Mesodermal cell (in vitro differentiated cells): ENCODE results near the gene P2RY8.
"Not testable (repeated sequence)": the region's sequence is repeated elsewhere in the genome, so short reads cannot be mapped to it uniquely, and the experiment has no call there.

Experiments used
- H3K27ac ChIP-seq: 2 replicates; pipeline ENCODE4 v1.7.0; 2013; ENCODE audit warnings: mild to moderate bottlenecking, low read depth, low read length, moderate library complexity; ENCODE audit not compliant: severe bottlenecking
- H3K36me3 ChIP-seq: 2 replicates; pipeline ENCODE4 v1.7.1; 2013; ENCODE audit warnings: mild to moderate bottlenecking, low read length, moderate library complexity; ENCODE audit not compliant: control insufficient read depth, insufficient read depth
- H3K4me1 ChIP-seq: one replicate; pipeline ENCODE4 v1.7.1; 2013; ENCODE audit warnings: mild to moderate bottlenecking, low read length; ENCODE audit not compliant: insufficient read depth, control insufficient read depth, poor library complexity, severe bottlenecking
- H3K4me3 ChIP-seq: 2 replicates; pipeline ENCODE4 v1.7.0; 2013; ENCODE audit warnings: low read length, control low read depth, mild to moderate bottlenecking; ENCODE audit not compliant: insufficient read depth, poor library complexity, severe bottlenecking; ENCODE audit errors: extremely low read depth
- H3K9me3 ChIP-seq: 2 replicates; pipeline ENCODE4 v1.7.1; 2013; ENCODE audit warnings: mild to moderate bottlenecking, low read length, moderate library complexity; ENCODE audit not compliant: control insufficient read depth
- WGBS, 2 experiments: methylation state at CpG; one replicate each; pipeline ENCODE4 v1.1.5; 2013; ENCODE audit warnings: missing lambda C conversion rate in 2 of 2; ENCODE audit not compliant: insufficient coverage in 2 of 2; 5-methylcytosine and 5-hydroxymethylcytosine counted together

P2RY8 gene

DNA sequence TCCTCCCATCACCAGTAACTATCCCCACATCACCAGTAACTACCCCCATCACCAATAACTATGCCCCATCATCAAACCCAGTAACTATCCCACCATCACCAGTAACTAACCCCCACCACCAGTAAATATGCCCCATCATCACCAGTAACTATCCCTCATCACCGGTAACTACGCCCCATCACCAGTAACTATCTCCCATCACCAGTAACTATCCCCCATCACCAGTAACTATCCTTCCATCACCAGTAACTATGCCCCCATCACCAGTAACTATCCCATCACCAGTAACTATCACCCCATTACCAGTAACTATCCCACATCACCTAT, 87.2 kb downstream of the P2RY8 start:
- H3K36me3 ChIP-seq = peaks cover 25% of the 10 kb centered on the region
- no peak overlapping the region for H3K27ac ChIP-seq
- H3K9me3 ChIP-seq = peaks cover 9% of the 10 kb centered on the region
- 97 to 100% methylated on average over 2 of the region's 2 CpGs for WGBS, 2 experiments
- no peak overlapping the region for H3K4me3 ChIP-seq
- peaks cover 4% of the 10 kb centered on the region for H3K4me1 ChIP-seq

DNA sequence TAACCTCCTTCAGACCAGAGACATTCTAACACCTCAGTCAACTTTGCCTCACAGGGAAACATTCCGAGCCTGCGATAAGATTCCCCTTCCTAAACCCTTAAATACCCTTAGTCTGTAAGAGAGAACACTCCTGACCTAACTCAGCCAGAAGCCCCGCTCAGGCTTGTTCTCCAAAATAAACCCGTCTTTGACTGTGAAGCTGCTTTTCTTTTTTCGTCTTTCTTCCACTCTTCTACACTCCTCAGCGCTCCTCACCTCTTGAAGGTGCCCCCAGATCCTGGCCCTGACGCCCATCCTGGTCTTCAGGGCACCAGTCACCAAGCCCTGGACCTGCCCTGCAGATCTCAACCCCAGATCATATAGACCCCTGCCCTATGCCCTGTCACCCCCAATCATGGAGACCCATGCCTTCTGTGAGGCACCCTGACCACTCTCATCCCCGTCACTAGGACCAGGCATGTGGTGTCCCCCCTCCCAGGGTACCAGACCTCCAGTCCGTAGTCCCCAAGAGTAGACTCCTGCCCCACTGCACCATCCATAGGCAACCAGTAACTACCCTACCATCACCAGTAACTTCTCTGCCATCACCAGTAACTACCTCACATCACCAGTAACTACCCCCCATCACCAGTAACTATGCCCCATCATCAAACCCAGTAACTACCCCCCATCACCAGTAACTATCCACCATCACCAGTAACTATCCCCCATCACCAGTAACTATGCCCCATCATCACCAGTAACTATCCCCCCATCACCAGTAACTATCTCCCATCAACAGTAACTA, 87.8 kb downstream of the P2RY8 start:
- WGBS, 2 experiments = 85 to 87% methylated on average over 9 of the region's 9 CpGs
- Histone ChIP-seq H3K4me3 (no peak overlapping the region), H3K36me3 (peaks cover 29% of the 10 kb centered on the region), H3K9me3 (peaks cover 13% of the 10 kb centered on the region), H3K4me1 (peaks cover 4% of the 10 kb centered on the region), H3K27ac (no peak overlapping the region)

DNA sequence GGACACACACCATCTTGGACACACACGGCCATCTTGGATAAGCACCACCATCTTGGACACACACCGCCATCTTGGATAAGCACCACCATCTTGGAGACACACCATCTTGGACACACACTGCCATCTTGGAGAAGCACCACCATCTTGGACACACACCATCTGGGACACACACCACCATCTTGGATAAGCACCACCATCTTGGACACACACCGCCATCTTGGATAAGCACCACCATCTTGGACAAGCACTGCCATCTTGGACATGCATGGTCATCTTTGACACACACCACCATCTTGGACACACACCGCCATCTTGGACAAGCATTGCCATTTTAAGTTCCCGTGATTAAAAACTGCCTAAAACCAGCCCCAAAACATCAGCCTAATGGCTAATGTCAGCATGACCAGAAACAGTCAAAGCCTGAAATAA, 88.4 kb downstream of the P2RY8 start:
- Histone ChIP-seq H3K36me3 (peaks cover 29% of the 10 kb centered on the region), H3K9me3 (peaks cover 13% of the 10 kb centered on the region)
- H3K27ac ChIP-seq, H3K4me1 ChIP-seq, H3K4me3 ChIP-seq: not testable (repeated sequence)
- WGBS, 2 experiments = 92 to 98% methylated on average over 5 of the region's 5 CpGs

DNA sequence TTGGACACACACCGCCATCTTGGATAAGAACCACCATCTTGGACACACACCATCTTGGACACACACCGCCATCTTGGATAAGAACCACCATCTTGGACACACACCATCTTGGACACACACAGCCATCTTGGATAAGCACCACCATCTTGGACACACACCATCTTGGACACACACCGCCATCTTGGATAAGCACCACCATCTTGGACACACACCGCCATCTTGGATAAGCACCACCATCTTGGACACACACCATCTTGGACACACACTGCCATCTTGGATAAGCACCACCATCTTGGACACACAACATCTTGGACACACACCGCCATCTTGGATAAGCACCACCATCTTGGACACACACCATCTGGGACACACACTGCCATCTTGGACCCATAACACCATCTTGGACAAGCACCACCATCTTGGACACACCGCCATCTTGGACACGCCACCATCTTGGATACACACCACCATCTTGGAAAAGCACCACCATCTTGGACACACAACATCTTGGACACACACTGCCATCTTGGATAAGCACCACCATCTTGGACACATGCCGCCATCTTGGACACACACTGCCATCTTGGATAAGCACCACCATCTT, 88.9 kb downstream of the P2RY8 start:
- WGBS, 2 experiments = 94 to 98% methylated on average over 7 to 8 of the region's 8 CpGs
- H3K4me1 ChIP-seq, H3K4me3 ChIP-seq: not testable (repeated sequence)

DNA sequence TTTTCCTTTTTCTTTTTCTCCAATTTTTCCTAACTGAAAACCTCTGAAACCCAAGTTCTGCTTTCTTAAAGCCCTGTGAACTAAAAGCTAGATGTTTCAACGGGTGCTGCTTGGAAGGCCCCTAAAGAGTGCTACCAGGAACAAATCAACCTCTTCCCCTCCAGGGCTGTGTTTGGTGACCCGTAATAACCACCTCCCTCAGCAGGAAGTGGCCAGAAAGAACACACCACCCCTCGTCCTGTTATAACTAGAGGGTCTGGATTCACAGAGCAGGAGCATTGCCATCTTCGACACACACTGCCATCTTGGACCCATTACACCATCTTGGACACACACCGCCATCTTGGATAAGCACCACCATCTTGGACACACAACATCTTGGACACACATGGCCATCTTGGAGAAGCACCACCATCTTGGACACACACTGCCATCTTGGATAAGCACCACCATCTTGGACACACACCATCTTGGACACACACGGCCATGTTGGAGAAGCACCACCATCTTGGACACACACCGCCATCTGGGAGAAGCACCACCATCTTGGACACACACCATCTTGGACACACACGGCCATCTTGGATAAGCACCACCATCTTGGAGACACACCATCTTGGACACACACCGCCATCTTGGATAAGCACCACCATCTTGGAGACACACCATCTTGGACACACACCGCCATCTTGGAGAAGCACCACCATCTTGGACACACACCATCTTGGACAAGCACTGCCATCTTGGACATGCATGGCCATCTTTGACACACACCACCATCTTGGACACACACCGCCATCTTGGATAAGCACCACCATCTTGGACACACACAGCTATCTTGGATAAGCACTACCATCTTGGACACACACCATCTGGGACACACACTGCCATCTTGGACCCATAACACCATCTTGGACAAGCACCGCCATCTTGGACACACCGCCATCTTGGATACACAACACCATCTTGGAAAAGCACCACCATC, 89.7 kb downstream of the P2RY8 start:
- Histone ChIP-seq H3K36me3 (peaks cover 35% of the 10 kb centered on the region), H3K9me3 (peaks cover 13% of the 10 kb centered on the region)
- WGBS, 2 experiments = 93 to 98% methylated on average over 10 to 13 of the region's 13 CpGs
- H3K4me1 ChIP-seq, H3K27ac ChIP-seq, H3K4me3 ChIP-seq: not testable (repeated sequence)

More for the DNA sequence above, 88.9 kb downstream of the P2RY8 start:
- Histone ChIP-seq H3K36me3 (peaks cover 29% of the 10 kb centered on the region), H3K9me3 (peaks cover 13% of the 10 kb centered on the region)
- H3K27ac ChIP-seq = not testable (repeated sequence)

DNA sequence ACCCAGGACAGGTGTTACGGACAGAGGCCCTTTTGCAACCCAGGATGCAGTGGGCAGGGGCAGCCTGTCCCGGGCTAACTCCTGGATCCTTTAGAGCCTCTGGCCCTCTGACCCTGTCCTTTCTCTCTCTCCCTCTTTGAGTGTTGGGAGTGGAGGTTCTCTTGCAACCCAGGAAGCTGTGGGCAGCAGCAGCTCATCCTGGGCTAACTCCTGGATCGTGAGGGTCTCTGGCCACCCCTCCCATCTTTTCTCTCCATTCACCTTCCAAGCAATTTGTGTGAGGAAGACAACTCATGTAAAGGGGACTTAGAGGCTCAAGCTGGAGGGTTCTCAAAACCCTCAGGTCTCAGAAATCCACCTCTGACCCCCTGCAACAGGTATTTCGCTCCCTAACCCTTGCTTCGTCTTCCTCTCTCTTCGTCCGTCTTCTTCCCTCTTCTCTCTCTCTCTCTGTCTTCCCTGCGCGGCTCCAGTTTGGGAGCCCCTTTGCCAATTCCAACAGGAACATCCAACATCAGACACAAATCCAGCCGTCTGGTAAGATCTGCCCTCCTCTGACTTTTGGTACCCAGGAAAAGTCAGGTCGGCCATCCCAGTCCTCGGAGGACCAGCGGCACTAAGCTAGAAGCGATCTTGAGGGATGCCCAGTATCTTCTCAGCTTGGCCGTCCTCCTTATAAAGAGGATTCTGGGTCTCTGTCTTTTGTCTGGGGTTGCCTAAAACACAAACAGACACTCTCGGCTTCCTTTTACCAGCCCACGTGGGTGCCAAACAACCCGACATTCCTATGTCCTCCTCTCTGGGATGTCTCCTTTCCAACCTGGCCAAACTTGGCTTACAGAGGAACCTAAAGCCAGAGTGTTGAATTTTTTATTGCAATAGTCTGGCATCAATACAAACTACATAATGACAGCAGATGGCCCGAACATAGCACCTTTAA, 92.2 kb downstream of the P2RY8 start:
- WGBS, 2 experiments = 95 to 99% methylated on average over 12 to 17 of the region's 19 CpGs

DNA sequence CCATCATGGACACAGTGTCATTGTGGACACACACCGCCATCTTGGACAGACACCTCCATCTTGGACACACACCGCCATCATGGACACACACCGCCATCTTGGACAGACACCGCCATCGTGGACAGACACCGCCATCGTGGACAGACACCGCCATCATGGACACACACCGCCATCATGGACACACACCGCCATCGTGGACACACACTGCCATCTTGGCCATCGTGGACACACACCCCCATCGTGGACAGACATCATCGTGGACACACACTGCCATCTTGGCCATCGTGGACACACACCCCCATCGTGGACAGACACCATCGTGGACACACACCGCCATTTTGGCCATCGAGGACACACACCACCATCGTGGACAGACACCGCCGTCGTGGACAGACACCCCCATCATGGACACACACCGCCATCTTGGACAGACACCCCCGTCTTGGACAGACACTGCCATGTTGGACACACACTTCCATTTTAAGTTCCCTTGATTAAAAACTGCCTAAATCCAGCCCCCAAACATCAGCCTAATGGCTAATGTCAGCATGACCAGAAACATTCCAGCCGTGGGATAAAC, 93.4 kb downstream of the P2RY8 start:
- no peak overlapping the region for H3K27ac ChIP-seq
- no peaks in the 10 kb centered on the region for H3K4me1 ChIP-seq
- WGBS, 2 experiments = 87 to 92% methylated on average over 22 to 26 of the region's 26 CpGs
- H3K4me3 ChIP-seq = no peak overlapping the region
- H3K36me3 ChIP-seq = peaks cover 54% of the 10 kb centered on the region
- peaks cover 8% of the 10 kb centered on the region for H3K9me3 ChIP-seq

More for the DNA sequence above, 92.2 kb downstream of the P2RY8 start:
- Histone ChIP-seq H3K9me3 (peaks cover 13% of the 10 kb centered on the region), H3K36me3 (peaks cover 49% of the 10 kb centered on the region), H3K4me1 (no peaks in the 10 kb centered on the region), H3K27ac (no peak overlapping the region), H3K4me3 (no peak overlapping the region)

DNA sequence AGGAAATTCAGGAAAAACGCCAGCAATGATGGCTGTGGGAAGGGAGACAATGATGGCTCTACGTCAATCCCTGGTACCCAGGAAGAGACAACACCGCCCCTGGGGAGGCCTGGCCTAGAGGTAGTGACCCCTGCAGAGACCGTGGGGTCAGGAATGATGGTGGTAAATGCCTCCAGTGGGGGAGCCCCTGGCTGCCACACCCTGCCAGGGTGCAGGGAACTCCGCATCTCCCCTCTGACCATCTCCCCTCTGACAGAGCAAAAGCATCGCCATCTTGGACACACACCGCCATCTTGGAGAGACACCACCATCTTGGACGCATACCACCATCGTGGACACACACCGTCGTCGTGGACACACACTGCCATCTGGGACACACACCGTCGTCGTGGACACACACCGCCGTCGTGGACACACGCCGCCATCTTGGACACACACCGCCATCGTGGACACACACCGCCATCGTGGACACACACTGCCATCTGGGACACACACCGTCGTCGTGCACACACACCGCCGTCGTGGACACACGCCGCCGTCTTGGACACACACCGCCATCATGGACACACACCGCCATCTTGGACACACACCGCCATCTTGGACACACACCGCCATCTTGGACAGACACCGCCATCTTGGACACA, 94.1 kb downstream of the P2RY8 start:
- Histone ChIP-seq H3K9me3 (peaks cover 8% of the 10 kb centered on the region), H3K27ac (no peak overlapping the region), H3K4me1 (no peaks in the 10 kb centered on the region), H3K36me3 (peaks cover 55% of the 10 kb centered on the region), H3K4me3 (no peak overlapping the region)
- 87 to 89% methylated on average over 28 to 34 of the region's 38 CpGs for WGBS, 2 experiments

DNA sequence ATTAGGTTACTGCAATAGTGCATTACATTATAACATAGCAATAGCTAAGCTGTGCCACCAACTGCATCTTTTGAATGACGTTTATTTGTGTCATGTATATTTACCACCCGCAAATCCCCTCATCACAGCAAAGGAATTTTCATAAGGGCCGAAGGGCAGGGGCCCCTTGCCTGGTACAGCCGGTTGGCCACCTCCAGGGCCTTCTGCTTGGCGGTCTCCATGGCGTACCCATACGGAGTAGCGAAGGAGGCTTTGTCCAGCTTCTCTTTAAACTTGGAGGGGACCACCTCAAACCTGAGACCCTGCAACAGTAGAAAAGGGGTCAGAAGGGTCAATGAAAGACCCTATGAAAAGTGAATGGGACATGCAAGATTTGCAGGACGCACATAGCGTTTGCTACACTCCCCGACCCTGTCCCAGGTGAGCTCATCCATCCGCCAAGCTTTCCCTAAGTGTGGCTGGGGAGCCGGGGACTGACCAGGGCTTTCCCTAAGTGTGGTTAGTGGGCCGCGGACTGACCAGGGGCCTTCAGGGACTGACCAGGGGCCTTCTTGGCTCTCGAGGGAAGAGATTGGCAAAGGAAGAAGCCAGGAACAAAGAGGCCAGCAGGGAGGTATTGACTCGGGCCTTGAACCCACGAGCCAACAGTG, 94.8 kb downstream of the P2RY8 start:
- no peak overlapping the region for H3K4me3 ChIP-seq
- H3K27ac ChIP-seq = no peak overlapping the region
- H3K4me1 ChIP-seq = no peaks in the 10 kb centered on the region
- WGBS, 2 experiments = 95 to 99% methylated on average over 16 to 17 of the region's 18 CpGs
- H3K9me3 ChIP-seq = peaks cover 8% of the 10 kb centered on the region
- H3K36me3 ChIP-seq = peaks cover 61% of the 10 kb centered on the region
